Omental fat pad (tissue), 4 donors: ENCODE measurements around the gene KRTAP12-3. TPM values are rescaled to one million over a fixed set of nuclear protein-coding genes. Genes with fewer than 3 reads are reported as not detected.
"Not testable (repeated sequence)": the region's sequence is repeated elsewhere in the genome, so short reads cannot be mapped to it uniquely, and the experiment has no call there.

Experiments used
- ATAC-seq: fragments of 150-250 bp; one replicate; pipeline ENCODE4 v1.9.1; 2016; ENCODE audit warnings: mild to moderate bottlenecking, moderate library complexity; ENCODE audit not compliant: low FRiP score
- DNase-seq: peaks from one replicate; pipeline ENCODE4 v3.0.0-alpha.2; 2019; ENCODE audit warnings: low spot score
- CTCF ChIP-seq, 3 donors: fragments of 450-650 bp; IDR thresholded peaks; one replicate each; pipeline ENCODE4 v1.5.1; 2016 to 2017; ENCODE audit warnings: antibody characterized with exemption in 3 of 3, mild to moderate bottlenecking in 3 of 3, moderate library complexity in 2 of 3
- total RNA-seq, 4 donors: library from RNA; depleted of rRNA; stranded (reverse); fragments of >200 nt; gene quantifications; one replicate each; pipeline ENCODE4 v1.1.0, GENCODE V29; 2016

KRTAP12-3 gene
- total RNA-seq, 4 donors from 2014 or later: not detected

- TF ChIP-seq CTCF (IDR thresholded peaks at IDR 0.05): no peak
- no peak for ATAC-seq
- no peak for DNase-seq
Measured at GRCh38 chr21:44618504-44618903, 39.2 kb upstream of the KRTAP12-3 start.

GRCh38 chr21:44618909-44619308, 38.8 kb upstream of the KRTAP12-3 start:
- DNase-seq (no peak), ATAC-seq (no peak)
- no peak for TF ChIP-seq CTCF (IDR thresholded peaks at IDR 0.05)

- DNase-seq: no peak
- ATAC-seq: no peak
- no peak for TF ChIP-seq CTCF (IDR thresholded peaks at IDR 0.05)
Measured at GRCh38 chr21:44619886-44620285, 37.8 kb upstream of the KRTAP12-3 start.

- no peak for TF ChIP-seq CTCF (IDR thresholded peaks at IDR 0.05)
- ATAC-seq: no peak
- DNase-seq: no peak
Measured at GRCh38 chr21:44623575-44623974, 34.2 kb upstream of the KRTAP12-3 start.

GRCh38 chr21:44625756-44626155, 32.0 kb upstream of the KRTAP12-3 start:
- ATAC-seq (no peak), DNase-seq (no peak)
- no peak for TF ChIP-seq CTCF (IDR thresholded peaks at IDR 0.05)

- DNase-seq (no peak), ATAC-seq (no peak)
- no peak for TF ChIP-seq CTCF (IDR thresholded peaks at IDR 0.05)
Measured at GRCh38 chr21:44626262-44626661, 31.5 kb upstream of the KRTAP12-3 start.

- TF ChIP-seq CTCF (IDR thresholded peaks at IDR 0.05): no peak
- ATAC-seq: no peak
Measured at GRCh38 chr21:44626673-44627143, 31.0 kb upstream of the KRTAP12-3 start, which contains the start of gene KRTAP10-9. TSS of gene KRTAP10-9 (plus strand) at chr21:44627093. CDS start at chr21:44627172, 79 bp downstream.

GRCh38 chr21:44627181-44627822, 30.4 kb upstream of the KRTAP12-3 start:
- ATAC-seq, DNase-seq: not testable (repeated sequence)

More at GRCh38 chr21:44626673-44627143, 31.0 kb upstream of the KRTAP12-3 start, which contains the start of gene KRTAP10-9:
- DNase-seq: no peak

GRCh38 chr21:44627831-44628233, 29.9 kb upstream of the KRTAP12-3 start:
- not testable (repeated sequence) for DNase-seq, ATAC-seq
